ENCODE measurements around the gene PPP3R1.

GRCh38 chr2:68176657-68177056, 75.7 kb downstream of the PPP3R1 start:
- TF ChIP-seq, protein P1, sequence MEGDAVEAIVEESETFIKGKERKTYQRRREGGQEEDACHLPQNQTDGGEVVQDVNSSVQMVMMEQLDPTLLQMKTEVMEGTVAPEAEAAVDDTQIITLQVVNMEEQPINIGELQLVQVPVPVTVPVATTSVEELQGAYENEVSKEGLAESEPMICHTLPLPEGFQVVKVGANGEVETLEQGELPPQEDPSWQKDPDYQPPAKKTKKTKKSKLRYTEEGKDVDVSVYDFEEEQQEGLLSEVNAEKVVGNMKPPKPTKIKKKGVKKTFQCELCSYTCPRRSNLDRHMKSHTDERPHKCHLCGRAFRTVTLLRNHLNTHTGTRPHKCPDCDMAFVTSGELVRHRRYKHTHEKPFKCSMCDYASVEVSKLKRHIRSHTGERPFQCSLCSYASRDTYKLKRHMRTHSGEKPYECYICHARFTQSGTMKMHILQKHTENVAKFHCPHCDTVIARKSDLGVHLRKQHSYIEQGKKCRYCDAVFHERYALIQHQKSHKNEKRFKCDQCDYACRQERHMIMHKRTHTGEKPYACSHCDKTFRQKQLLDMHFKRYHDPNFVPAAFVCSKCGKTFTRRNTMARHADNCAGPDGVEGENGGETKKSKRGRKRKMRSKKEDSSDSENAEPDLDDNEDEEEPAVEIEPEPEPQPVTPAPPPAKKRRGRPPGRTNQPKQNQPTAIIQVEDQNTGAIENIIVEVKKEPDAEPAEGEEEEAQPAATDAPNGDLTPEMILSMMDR (IDR thresholded peaks at IDR 0.05), result no peak
- no peak for TF ChIP-seq POLR2A (IDR thresholded peaks at IDR 0.05)
- no peak for TF ChIP-seq EP300 (IDR thresholded peaks at IDR 0.05)

Data from tibial nerve (tissue), 4 donors.